Measurements from ENCODE around the gene HOXC11.

DNA sequence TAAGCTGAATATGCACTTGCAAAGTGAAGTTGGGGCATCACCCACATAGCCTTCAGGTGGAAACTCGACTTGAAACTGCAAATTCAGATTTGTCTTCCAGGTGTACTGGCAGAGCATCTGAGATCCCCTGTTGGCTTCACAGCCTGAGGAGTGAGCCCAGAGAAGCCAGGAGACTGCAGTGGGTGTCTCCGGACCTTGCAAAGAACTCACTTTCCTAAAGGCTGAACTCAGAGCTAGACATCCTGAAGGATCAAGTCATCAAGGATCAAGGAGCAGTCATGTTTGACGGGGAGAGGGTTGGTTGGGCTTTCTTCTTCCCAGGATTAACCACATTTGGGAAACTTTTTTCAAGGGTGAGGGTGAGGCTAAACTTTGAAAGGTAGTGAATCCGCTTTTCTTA, 43.4 kb upstream of the HOXC11 start:
- TF ChIP-seq, protein P1, sequence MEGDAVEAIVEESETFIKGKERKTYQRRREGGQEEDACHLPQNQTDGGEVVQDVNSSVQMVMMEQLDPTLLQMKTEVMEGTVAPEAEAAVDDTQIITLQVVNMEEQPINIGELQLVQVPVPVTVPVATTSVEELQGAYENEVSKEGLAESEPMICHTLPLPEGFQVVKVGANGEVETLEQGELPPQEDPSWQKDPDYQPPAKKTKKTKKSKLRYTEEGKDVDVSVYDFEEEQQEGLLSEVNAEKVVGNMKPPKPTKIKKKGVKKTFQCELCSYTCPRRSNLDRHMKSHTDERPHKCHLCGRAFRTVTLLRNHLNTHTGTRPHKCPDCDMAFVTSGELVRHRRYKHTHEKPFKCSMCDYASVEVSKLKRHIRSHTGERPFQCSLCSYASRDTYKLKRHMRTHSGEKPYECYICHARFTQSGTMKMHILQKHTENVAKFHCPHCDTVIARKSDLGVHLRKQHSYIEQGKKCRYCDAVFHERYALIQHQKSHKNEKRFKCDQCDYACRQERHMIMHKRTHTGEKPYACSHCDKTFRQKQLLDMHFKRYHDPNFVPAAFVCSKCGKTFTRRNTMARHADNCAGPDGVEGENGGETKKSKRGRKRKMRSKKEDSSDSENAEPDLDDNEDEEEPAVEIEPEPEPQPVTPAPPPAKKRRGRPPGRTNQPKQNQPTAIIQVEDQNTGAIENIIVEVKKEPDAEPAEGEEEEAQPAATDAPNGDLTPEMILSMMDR (IDR thresholded peaks at IDR 0.05), result no peak
- TF ChIP-seq EZH2 (IDR thresholded peaks at IDR 0.05; ENCODE audit: borderline replicate concordance, insufficient read depth, low read depth, low read length, poor library complexity, severe bottlenecking), result no peak
